HCT116 (cell line): ENCODE results near the gene CALD1. TPM values are rescaled to one million over a fixed set of nuclear protein-coding genes. Genes with fewer than 3 reads are reported as not detected.

Source experiments
- ATAC-seq: fragments of 200-7000 bp; cut with Tn5 transposase; 2 replicates; pipeline ENCODE4 v1.9.1; 2020; ENCODE audit warnings: mild to moderate bottlenecking, moderate library complexity
- BruUV-seq: library from RNA; stranded (reverse); fragments of 400-500 nt; replicated peaks from 2 replicates; lab custom pipeline; 2021; lab: Mats Ljungman, UMichigan
- CTCF ChIA-PET: fragments of 300-600 bp; sonication (Branson Sonifier 250); formaldehyde crosslinking; loops from one replicate; lab custom pipeline; 2021; ENCODE audit warnings: antibody characterized with exemption; lab: Charles Lee
- POLR2A ChIA-PET: fragments of 300-600, 350-600 bp; sonication (Branson Sonifier 250); formaldehyde crosslinking; loops from one replicate; lab custom pipeline; 2021; ENCODE audit warnings: antibody characterized with exemption; lab: Charles Lee
- RAD21 ChIA-PET, 2 experiments: fragments of 300-600 bp; sonication (Branson Sonifier 250); formaldehyde crosslinking; loops; one replicate each; lab custom pipeline; 2023; ENCODE audit warnings: low total read pairs in 2 of 2; ENCODE audit not compliant: uncharacterized antibody in 2 of 2, unreplicated experiment in 2 of 2, low non-redundant PET in 1 of 2; lab: Charles Lee
- DNase-seq: peaks from one replicate; pipeline ENCODE4 v3.0.0-alpha.2; 2010; ENCODE audit warnings: low read depth, low spot score
- H2AFZ ChIP-seq: fragments of 200-600 bp; shearing (Covaris generic), sonication (generic); 2 replicates; pipeline ENCODE4 v1.6.1; 2017; ENCODE audit warnings: low read depth, mixed run types, mixed read lengths, antibody characterized with exemption, low read length; ENCODE audit not compliant: poor library complexity, severe bottlenecking
- H3K27ac ChIP-seq: 2 replicates; pipeline ENCODE4 v1.5.1; 2012; ENCODE audit warnings: low read depth, low read length
- H3K27me3 ChIP-seq: fragments of 200-600 bp; sonication (generic); 2 replicates; pipeline ENCODE4 v1.6.1; 2016; ENCODE audit warnings: mixed run types, low read length, mixed read lengths; ENCODE audit not compliant: insufficient read depth
- H3K36me3 ChIP-seq, 2 experiments: fragments of 200-500 bp in 1 of 2; fragments of 200-600 bp in 1 of 2; sonication (Bioruptor generic) in 1 of 2; sonication (generic) in 1 of 2; 2 replicates each; pipeline versions ENCODE4 v1.5.1 to v1.6.1; 2014 to 2016; ENCODE audit warnings: low read length in 2 of 2, inconsistent platforms in 1 of 2, mixed read lengths in 1 of 2, mixed run types in 1 of 2; ENCODE audit not compliant: insufficient read depth in 2 of 2, control insufficient read depth in 1 of 2
- H3K4me1 ChIP-seq, 2 experiments: fragments of 200-600 bp in 1 of 2; sonication (generic) in 1 of 2; 2 replicates each; pipeline versions ENCODE4 v1.5.1 to v1.6.1; 2012 to 2017; ENCODE audit warnings: low read length in 2 of 2, inconsistent platforms in 1 of 2, mild to moderate bottlenecking in 1 of 2, mixed read lengths in 1 of 2, mixed run types in 1 of 2, moderate library complexity in 1 of 2; ENCODE audit not compliant: insufficient read depth in 2 of 2, control insufficient read depth in 1 of 2
- H3K4me2 ChIP-seq: fragments of 200-600 bp; sonication (generic); 2 replicates; pipeline ENCODE4 v1.6.1; 2017; ENCODE audit warnings: mixed run types, low read length, mixed read lengths
- H3K4me3 ChIP-seq, 2 experiments: fragments of 200-600 bp in 1 of 2; sonication (generic) in 1 of 2; replicated peaks in 1 of 2; 2 replicates each; pipeline ENCODE4 v1.5.1; 2011 to 2016; ENCODE audit warnings: low read length in 2 of 2, control low read depth in 1 of 2, low read depth in 1 of 2, mild to moderate bottlenecking in 1 of 2, mixed read lengths in 1 of 2, mixed run types in 1 of 2
- H3K79me2 ChIP-seq: fragments of 200-600 bp; sonication (generic); 2 replicates; pipeline ENCODE4 v1.6.1; 2017; ENCODE audit warnings: mild to moderate bottlenecking, mixed run types, low read length, moderate library complexity, mixed read lengths; ENCODE audit not compliant: insufficient read depth
- H3K9ac ChIP-seq: fragments of 200-600 bp; sonication (generic); 2 replicates; pipeline ENCODE4 v1.6.1; 2016; ENCODE audit warnings: low read length, mixed read lengths
- H3K9me2 ChIP-seq: fragments of 200-600 bp; sonication (generic), shearing (Covaris generic); 2 replicates; pipeline ENCODE4 v1.6.1; 2017; ENCODE audit warnings: mixed run types, mild to moderate bottlenecking, moderate library complexity; ENCODE audit not compliant: insufficient read depth
- H3K9me3 ChIP-seq, 2 experiments: fragments of 200-500 bp in 1 of 2; fragments of 200-600 bp in 1 of 2; sonication (Bioruptor generic) in 1 of 2; sonication (generic) in 1 of 2; 2 replicates each; pipeline ENCODE4 v1.6.1; 2014 to 2017; ENCODE audit warnings: low read length in 2 of 2, mixed read lengths in 2 of 2, inconsistent platforms in 1 of 2, low read depth in 1 of 2, mild to moderate bottlenecking in 1 of 2, mixed run types in 1 of 2, moderate library complexity in 1 of 2; ENCODE audit not compliant: control insufficient read depth in 1 of 2, insufficient read depth in 1 of 2
- H4K20me1 ChIP-seq: fragments of 200-600 bp; sonication (generic), shearing (Covaris generic); 2 replicates; pipeline ENCODE4 v1.6.1; 2017; ENCODE audit warnings: mixed run types, mild to moderate bottlenecking, moderate library complexity; ENCODE audit not compliant: insufficient read depth
- CBX3 ChIP-seq: IDR thresholded peaks from 2 replicates; pipeline ENCODE4 v1.6.1; 2012; ENCODE audit warnings: low read depth
- EGR1 ChIP-seq: IDR thresholded peaks from 2 replicates; pipeline ENCODE4 v1.6.1; 2012; ENCODE audit warnings: low read depth
- ELF1 ChIP-seq: IDR thresholded peaks from 2 replicates; pipeline ENCODE4 v1.6.1; 2012; ENCODE audit warnings: low read depth, borderline replicate concordance
- FOSL1 ChIP-seq: IDR thresholded peaks from 2 replicates; pipeline ENCODE4 v1.6.1; 2012; ENCODE audit warnings: low read depth
- JUND ChIP-seq: IDR thresholded peaks from 2 replicates; pipeline ENCODE4 v1.6.1; 2012
- POLR2AphosphoS5 ChIP-seq: IDR thresholded peaks from 2 replicates; pipeline ENCODE4 v1.6.1; 2011; ENCODE audit warnings: mild to moderate bottlenecking, low read depth, low read length, moderate library complexity
- RAD21 ChIP-seq: IDR thresholded peaks from 2 replicates; pipeline ENCODE4 v1.6.1; 2012; ENCODE audit warnings: low read depth, mild to moderate bottlenecking
- SIN3A ChIP-seq: IDR thresholded peaks from 2 replicates; pipeline ENCODE4 v1.6.1; 2012; ENCODE audit warnings: low read depth
- SP1 ChIP-seq: IDR thresholded peaks from 2 replicates; pipeline ENCODE4 v1.6.1; 2012; ENCODE audit warnings: low read depth
- SRF ChIP-seq: IDR thresholded peaks from 2 replicates; pipeline ENCODE4 v1.6.1; 2012; ENCODE audit warnings: low read depth
- TCF7L2 ChIP-seq: IDR thresholded peaks from 2 replicates; pipeline ENCODE4 v1.7.0; 2011; ENCODE audit warnings: borderline replicate concordance, inconsistent platforms; ENCODE audit not compliant: insufficient read depth, insufficient read length; ENCODE audit errors: extremely low read depth
- YY1 ChIP-seq: IDR thresholded peaks from 2 replicates; pipeline ENCODE4 v1.6.1; 2011; ENCODE audit warnings: low read length, low read depth, moderate library complexity, mild to moderate bottlenecking; ENCODE audit not compliant: insufficient replicate concordance; ENCODE audit errors: extremely low read depth
- ZNF274 ChIP-seq: fragments of 200-500 bp; sonication (Bioruptor generic); IDR thresholded peaks from 2 replicates; pipeline ENCODE4 v1.6.1; 2014; ENCODE audit warnings: mild to moderate bottlenecking, low read depth, low read length, inconsistent platforms
- intact Hi-C: fragments of 100-400 bp; cut with micrococcal nuclease; formaldehyde crosslinking; loops from 2 replicates; pipeline ENCODE4 v1.10.0; 2022
- total RNA-seq: library from RNA; stranded (reverse); gene quantifications from one replicate; pipeline ENCODE4 v1.2.1, GENCODE V29; 2021; ENCODE audit not compliant: unreplicated experiment
- TF ChIP-seq, protein P1 (sequence below): IDR thresholded peaks from 2 replicates; pipeline ENCODE4 v1.6.1; 2012
- TF ChIP-seq, protein P2 (sequence below): IDR thresholded peaks from 2 replicates; pipeline ENCODE4 v1.6.1; 2012; ENCODE audit warnings: low read depth
- TF ChIP-seq, protein P3 (sequence below), 3 experiments: fragments of 200-600 bp in 1 of 3; sonication (generic) in 1 of 3; IDR thresholded peaks in 2 of 3; conservative IDR thresholded peaks in 1 of 3; 2 replicates each; pipeline ENCODE4 v1.5.1; 2012 to 2017; ENCODE audit warnings: low read depth in 2 of 3, low read length in 2 of 3, antibody characterized with exemption in 1 of 3, borderline replicate concordance in 1 of 3, control low read depth in 1 of 3, mild to moderate bottlenecking in 1 of 3, mixed read lengths in 1 of 3, mixed run types in 1 of 3, moderate library complexity in 1 of 3; ENCODE audit not compliant: insufficient read depth in 1 of 3
- TF ChIP-seq, protein P4 (sequence below): IDR thresholded peaks from 2 replicates; pipeline ENCODE4 v1.6.1; 2012

Gene CALD1
- total RNA-seq, 1 experiment from 2014 or later: 66.8 TPM

DNA sequence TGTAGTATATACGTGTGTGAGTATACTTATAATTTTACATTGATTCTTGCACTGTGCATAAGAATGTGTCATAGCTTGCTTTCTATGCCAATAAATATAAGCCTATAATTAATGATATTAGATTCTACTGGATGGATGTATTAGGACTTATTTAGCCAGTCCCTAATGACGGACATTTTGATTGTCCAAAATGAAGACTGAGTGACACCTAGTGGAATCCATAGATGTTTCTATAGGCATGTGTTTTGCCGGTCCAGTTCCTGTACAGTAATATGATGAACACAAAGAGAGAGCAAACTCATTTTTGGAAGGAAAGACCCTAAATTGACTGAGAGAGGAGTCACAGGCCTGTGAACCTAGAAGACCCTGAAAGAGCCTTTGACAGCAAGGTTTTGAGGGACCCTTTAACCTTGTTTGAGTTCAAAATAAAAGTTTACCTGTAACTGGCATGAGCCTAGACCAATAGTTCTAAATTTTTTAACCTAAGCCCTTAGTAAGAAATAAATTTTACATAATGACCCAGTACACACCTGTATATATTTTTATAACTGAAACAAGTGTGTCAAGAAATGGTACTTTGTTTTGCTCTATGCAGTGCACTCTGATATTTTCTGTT lies 164.5 kb downstream of the CALD1 start:
- Histone ChIP-seq H3K36me3 (no peaks in the 10 kb centered on the region; a peak in 1 of 4 replicates), H3K27me3 (no peaks in the 10 kb centered on the region), H4K20me1 (no peaks in the 10 kb centered on the region), H3K4me1 (no peaks in the 10 kb centered on the region), H3K4me2 (no peak overlapping the region), H3K9me2 (no peaks in the 10 kb centered on the region), H3K9me3 (no peaks in the 10 kb centered on the region), H3K9ac (no peak overlapping the region), H2AFZ (no peak overlapping the region), H3K79me2 (no peaks in the 10 kb centered on the region), H3K4me3 (no peak overlapping the region)
- DNase-seq (peak; percentile 19), ATAC-seq (peak; percentile 93)
- CTCF ChIA-PET: interaction anchor here (1.2 to 2.4 kb wide), 5 partner anchors 17 to 311 kb away, joined by 3 to 11 read pairs (median 4); no protein-coding TSS in a partner anchor
- intact Hi-C loops: loop anchor here (1.0 to 10.0 kb wide), 3 partner anchors 67 to 509 kb away; no protein-coding TSS in a partner anchor
- TF ChIP-seq, protein P1, sequence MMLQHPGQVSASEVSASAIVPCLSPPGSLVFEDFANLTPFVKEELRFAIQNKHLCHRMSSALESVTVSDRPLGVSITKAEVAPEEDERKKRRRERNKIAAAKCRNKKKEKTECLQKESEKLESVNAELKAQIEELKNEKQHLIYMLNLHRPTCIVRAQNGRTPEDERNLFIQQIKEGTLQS: no peak
- TF ChIP-seq YY1: peak; percentile 36
- TF ChIP-seq, protein P2, sequence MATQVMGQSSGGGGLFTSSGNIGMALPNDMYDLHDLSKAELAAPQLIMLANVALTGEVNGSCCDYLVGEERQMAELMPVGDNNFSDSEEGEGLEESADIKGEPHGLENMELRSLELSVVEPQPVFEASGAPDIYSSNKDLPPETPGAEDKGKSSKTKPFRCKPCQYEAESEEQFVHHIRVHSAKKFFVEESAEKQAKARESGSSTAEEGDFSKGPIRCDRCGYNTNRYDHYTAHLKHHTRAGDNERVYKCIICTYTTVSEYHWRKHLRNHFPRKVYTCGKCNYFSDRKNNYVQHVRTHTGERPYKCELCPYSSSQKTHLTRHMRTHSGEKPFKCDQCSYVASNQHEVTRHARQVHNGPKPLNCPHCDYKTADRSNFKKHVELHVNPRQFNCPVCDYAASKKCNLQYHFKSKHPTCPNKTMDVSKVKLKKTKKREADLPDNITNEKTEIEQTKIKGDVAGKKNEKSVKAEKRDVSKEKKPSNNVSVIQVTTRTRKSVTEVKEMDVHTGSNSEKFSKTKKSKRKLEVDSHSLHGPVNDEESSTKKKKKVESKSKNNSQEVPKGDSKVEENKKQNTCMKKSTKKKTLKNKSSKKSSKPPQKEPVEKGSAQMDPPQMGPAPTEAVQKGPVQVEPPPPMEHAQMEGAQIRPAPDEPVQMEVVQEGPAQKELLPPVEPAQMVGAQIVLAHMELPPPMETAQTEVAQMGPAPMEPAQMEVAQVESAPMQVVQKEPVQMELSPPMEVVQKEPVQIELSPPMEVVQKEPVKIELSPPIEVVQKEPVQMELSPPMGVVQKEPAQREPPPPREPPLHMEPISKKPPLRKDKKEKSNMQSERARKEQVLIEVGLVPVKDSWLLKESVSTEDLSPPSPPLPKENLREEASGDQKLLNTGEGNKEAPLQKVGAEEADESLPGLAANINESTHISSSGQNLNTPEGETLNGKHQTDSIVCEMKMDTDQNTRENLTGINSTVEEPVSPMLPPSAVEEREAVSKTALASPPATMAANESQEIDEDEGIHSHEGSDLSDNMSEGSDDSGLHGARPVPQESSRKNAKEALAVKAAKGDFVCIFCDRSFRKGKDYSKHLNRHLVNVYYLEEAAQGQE: no peak
- TF ChIP-seq SRF: no peak
- TF ChIP-seq TCF7L2: no peak
- TF ChIP-seq SIN3A: no peak
- TF ChIP-seq, protein P3, sequence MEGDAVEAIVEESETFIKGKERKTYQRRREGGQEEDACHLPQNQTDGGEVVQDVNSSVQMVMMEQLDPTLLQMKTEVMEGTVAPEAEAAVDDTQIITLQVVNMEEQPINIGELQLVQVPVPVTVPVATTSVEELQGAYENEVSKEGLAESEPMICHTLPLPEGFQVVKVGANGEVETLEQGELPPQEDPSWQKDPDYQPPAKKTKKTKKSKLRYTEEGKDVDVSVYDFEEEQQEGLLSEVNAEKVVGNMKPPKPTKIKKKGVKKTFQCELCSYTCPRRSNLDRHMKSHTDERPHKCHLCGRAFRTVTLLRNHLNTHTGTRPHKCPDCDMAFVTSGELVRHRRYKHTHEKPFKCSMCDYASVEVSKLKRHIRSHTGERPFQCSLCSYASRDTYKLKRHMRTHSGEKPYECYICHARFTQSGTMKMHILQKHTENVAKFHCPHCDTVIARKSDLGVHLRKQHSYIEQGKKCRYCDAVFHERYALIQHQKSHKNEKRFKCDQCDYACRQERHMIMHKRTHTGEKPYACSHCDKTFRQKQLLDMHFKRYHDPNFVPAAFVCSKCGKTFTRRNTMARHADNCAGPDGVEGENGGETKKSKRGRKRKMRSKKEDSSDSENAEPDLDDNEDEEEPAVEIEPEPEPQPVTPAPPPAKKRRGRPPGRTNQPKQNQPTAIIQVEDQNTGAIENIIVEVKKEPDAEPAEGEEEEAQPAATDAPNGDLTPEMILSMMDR (IDR thresholded peaks at IDR 0.05 in 2 of 3, conservative IDR thresholded peaks at IDR 0.05 in 1 of 3; ENCODE audit: borderline replicate concordance in 1 of 3, insufficient read depth in 1 of 3, low read depth in 2 of 3, low read length in 2 of 3): peak; percentile 40 to 78 (median 62); a peak in 5 of 6 replicates
- no peak for TF ChIP-seq CBX3
- no peak for TF ChIP-seq POLR2AphosphoS5
- TF ChIP-seq SP1: no peak
- TF ChIP-seq ZNF274: no peak
- TF ChIP-seq EGR1: no peak
- TF ChIP-seq JUND: no peak
- TF ChIP-seq FOSL1: no peak
- TF ChIP-seq, protein P4, sequence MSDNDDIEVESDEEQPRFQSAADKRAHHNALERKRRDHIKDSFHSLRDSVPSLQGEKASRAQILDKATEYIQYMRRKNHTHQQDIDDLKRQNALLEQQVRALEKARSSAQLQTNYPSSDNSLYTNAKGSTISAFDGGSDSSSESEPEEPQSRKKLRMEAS: no peak
- TF ChIP-seq ELF1: no peak
- TF ChIP-seq RAD21: peak; percentile 83
- TF ChIP-seq, all 23 proteins: peak for 3
- no TSS peak for BruUV-seq
- RAD21 ChIA-PET: interaction anchor here in 1 of 2 experiments (0.9 kb wide), 1 partner anchor 311 kb away, joined by 3 read pairs; no protein-coding TSS in a partner anchor
- POLR2A ChIA-PET: no interaction called here
- H3K27ac ChIP-seq: no peak overlapping the region
